ENCODE results near the gene PACRG. TPM values are rescaled to one million over a fixed set of nuclear protein-coding genes. Genes with fewer than 3 reads are reported as not detected.

The PACRG gene
- polyA plus RNA-seq, 2 of the 4 experiments (the other 2 are of a cell fraction) = 0.14 to 0.30 TPM

DNA sequence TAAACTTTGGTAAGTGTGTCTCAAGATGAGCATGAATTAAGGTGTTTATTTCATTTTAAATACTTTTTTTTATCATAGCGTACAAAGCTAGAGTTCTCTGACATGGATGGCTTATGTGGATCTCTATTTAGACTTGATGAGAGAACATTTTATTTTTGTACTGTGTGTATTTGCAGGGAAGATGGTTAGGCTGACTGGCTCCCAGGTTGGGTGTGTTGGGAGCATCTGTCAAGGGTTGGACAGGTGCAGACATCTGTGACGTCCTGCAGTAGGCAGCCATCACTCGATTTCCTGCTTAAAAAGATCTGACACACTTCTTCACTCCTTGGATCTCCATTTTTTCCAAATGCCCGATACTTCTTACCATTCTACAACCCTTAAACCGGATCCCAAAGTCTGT, 464.8 kb downstream of the PACRG start:
- DNase-seq (ENCODE audit: low read depth in 1 of 2, low spot score in 1 of 2) (no peak), FAIRE-seq (no peak), ATAC-seq (no peak)
- ChIA-PET POLR2A (no interaction called here), CTCF (no interaction called here)
- no peak overlapping the region for H3K27ac ChIP-seq
- TF ChIP-seq, protein P1, sequence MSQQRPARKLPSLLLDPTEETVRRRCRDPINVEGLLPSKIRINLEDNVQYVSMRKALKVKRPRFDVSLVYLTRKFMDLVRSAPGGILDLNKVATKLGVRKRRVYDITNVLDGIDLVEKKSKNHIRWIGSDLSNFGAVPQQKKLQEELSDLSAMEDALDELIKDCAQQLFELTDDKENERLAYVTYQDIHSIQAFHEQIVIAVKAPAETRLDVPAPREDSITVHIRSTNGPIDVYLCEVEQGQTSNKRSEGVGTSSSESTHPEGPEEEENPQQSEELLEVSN (IDR thresholded peaks at IDR 0.05; ENCODE audit: borderline replicate concordance, low read depth) = no peak
- TF ChIP-seq MYC (IDR thresholded peaks at IDR 0.05; ENCODE audit: borderline replicate concordance, low read length) (no peak), SREBF2 (IDR thresholded peaks at IDR 0.05) (no peak), RNF2 (IDR thresholded peaks at IDR 0.05; ENCODE audit: borderline replicate concordance, low read depth) (no peak), HOXB5 (CRISPR knock-in tag; IDR thresholded peaks at IDR 0.05) (no peak), MAZ (IDR thresholded peaks at IDR 0.05; ENCODE audit: borderline replicate concordance, low read depth, low read length) (no peak), POLR2A (IDR thresholded peaks at IDR 0.05; ENCODE audit: low read length) (no peak), RAD21 (conservative IDR thresholded peaks at IDR 0.05 in 1 of 2, IDR thresholded peaks at IDR 0.05 in 1 of 2) (no peak), CHD4 (IDR thresholded peaks at IDR 0.05; ENCODE audit: borderline replicate concordance) (no peak), EP300 (IDR thresholded peaks at IDR 0.05) (no peak), EHMT2 (IDR thresholded peaks at IDR 0.05; ENCODE audit: low read depth) (no peak), MAFK (IDR thresholded peaks at IDR 0.05; ENCODE audit: partially characterized antibody) (no peak), NFE2L2 (conservative IDR thresholded peaks at IDR 0.05; ENCODE audit: low read length) (no peak), NPAS2 (CRISPR knock-in tag; IDR thresholded peaks at IDR 0.05; ENCODE audit: borderline replicate concordance) (no peak), RFX5 (IDR thresholded peaks at IDR 0.05) (no peak), KDM1A (IDR thresholded peaks at IDR 0.05; ENCODE audit: low read depth) (no peak)
- TF ChIP-seq, protein P2, sequence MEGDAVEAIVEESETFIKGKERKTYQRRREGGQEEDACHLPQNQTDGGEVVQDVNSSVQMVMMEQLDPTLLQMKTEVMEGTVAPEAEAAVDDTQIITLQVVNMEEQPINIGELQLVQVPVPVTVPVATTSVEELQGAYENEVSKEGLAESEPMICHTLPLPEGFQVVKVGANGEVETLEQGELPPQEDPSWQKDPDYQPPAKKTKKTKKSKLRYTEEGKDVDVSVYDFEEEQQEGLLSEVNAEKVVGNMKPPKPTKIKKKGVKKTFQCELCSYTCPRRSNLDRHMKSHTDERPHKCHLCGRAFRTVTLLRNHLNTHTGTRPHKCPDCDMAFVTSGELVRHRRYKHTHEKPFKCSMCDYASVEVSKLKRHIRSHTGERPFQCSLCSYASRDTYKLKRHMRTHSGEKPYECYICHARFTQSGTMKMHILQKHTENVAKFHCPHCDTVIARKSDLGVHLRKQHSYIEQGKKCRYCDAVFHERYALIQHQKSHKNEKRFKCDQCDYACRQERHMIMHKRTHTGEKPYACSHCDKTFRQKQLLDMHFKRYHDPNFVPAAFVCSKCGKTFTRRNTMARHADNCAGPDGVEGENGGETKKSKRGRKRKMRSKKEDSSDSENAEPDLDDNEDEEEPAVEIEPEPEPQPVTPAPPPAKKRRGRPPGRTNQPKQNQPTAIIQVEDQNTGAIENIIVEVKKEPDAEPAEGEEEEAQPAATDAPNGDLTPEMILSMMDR (IDR thresholded peaks at IDR 0.05) = no peak
- TF ChIP-seq, protein P3, sequence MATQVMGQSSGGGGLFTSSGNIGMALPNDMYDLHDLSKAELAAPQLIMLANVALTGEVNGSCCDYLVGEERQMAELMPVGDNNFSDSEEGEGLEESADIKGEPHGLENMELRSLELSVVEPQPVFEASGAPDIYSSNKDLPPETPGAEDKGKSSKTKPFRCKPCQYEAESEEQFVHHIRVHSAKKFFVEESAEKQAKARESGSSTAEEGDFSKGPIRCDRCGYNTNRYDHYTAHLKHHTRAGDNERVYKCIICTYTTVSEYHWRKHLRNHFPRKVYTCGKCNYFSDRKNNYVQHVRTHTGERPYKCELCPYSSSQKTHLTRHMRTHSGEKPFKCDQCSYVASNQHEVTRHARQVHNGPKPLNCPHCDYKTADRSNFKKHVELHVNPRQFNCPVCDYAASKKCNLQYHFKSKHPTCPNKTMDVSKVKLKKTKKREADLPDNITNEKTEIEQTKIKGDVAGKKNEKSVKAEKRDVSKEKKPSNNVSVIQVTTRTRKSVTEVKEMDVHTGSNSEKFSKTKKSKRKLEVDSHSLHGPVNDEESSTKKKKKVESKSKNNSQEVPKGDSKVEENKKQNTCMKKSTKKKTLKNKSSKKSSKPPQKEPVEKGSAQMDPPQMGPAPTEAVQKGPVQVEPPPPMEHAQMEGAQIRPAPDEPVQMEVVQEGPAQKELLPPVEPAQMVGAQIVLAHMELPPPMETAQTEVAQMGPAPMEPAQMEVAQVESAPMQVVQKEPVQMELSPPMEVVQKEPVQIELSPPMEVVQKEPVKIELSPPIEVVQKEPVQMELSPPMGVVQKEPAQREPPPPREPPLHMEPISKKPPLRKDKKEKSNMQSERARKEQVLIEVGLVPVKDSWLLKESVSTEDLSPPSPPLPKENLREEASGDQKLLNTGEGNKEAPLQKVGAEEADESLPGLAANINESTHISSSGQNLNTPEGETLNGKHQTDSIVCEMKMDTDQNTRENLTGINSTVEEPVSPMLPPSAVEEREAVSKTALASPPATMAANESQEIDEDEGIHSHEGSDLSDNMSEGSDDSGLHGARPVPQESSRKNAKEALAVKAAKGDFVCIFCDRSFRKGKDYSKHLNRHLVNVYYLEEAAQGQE (IDR thresholded peaks at IDR 0.05) = no peak
- 56% methylated on average over 5 of the region's 5 CpGs for WGBS (ENCODE audit: missing lambda C conversion rate)
- no peaks in the 10 kb centered on the region for H3K9me3 ChIP-seq
- no peak overlapping the region for H3K4me3 ChIP-seq
- no peaks in the 10 kb centered on the region for H3K4me1 ChIP-seq
- no peak overlapping the region for H3K4me2 ChIP-seq

DNA sequence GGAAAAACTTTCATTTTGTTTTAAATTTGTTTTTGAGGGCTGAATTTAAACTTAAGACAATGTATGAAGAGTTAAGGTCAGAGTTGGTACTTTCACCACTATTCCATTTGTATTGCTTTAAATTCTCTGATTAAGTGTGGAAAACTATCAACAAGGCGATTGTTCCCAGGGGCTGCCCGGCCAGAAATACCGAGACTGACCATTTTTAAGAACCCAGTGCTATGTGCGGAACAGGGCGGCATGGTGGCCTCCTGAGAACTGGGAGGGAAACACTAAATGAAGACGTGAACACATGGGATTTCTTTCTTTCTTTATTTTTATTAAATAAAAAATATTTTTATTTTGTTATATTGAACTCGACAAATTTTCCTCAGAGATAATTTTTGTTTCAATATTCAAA, 465.6 kb downstream of the PACRG start:
- Histone ChIP-seq H3K9me3 (no peaks in the 10 kb centered on the region), H3K27ac (no peak overlapping the region), H3K4me1 (no peaks in the 10 kb centered on the region), H3K4me2 (no peak overlapping the region), H3K4me3 (no peak overlapping the region)
- CTCF ChIA-PET = no interaction called here
- ATAC-seq (no peak), FAIRE-seq (no peak), DNase-seq (ENCODE audit: low read depth in 1 of 2, low spot score in 1 of 2) (no peak)
- POLR2A ChIA-PET = no interaction called here
- 78% methylated on average over 7 of the region's 7 CpGs for WGBS (ENCODE audit: missing lambda C conversion rate)
- TF ChIP-seq NPAS2 (CRISPR knock-in tag; IDR thresholded peaks at IDR 0.05; ENCODE audit: borderline replicate concordance) (no peak), KDM5A (IDR thresholded peaks at IDR 0.05) (no peak), EHMT2 (IDR thresholded peaks at IDR 0.05; ENCODE audit: low read depth) (no peak), ZFP36 (IDR thresholded peaks at IDR 0.05; ENCODE audit: borderline replicate concordance, partially characterized antibody) (no peak), PHF8 (IDR thresholded peaks at IDR 0.05; ENCODE audit: borderline replicate concordance, low read depth) (no peak), RCOR1 (IDR thresholded peaks at IDR 0.05; ENCODE audit: low read depth, low read length) (no peak), BHLHE40 (IDR thresholded peaks at IDR 0.05; ENCODE audit: low read depth, low read length) (no peak), GATA3 (IDR thresholded peaks at IDR 0.05; ENCODE audit: borderline replicate concordance) (no peak)
- TF ChIP-seq, protein P4, sequence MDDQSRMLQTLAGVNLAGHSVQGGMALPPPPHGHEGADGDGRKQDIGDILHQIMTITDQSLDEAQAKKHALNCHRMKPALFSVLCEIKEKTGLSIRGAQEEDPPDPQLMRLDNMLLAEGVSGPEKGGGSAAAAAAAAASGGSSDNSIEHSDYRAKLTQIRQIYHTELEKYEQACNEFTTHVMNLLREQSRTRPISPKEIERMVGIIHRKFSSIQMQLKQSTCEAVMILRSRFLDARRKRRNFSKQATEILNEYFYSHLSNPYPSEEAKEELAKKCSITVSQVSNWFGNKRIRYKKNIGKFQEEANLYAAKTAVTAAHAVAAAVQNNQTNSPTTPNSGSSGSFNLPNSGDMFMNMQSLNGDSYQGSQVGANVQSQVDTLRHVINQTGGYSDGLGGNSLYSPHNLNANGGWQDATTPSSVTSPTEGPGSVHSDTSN (IDR thresholded peaks at IDR 0.05) = no peak
- TF ChIP-seq, protein P3 (IDR thresholded peaks at IDR 0.05) = no peak
- TF ChIP-seq, protein P5, sequence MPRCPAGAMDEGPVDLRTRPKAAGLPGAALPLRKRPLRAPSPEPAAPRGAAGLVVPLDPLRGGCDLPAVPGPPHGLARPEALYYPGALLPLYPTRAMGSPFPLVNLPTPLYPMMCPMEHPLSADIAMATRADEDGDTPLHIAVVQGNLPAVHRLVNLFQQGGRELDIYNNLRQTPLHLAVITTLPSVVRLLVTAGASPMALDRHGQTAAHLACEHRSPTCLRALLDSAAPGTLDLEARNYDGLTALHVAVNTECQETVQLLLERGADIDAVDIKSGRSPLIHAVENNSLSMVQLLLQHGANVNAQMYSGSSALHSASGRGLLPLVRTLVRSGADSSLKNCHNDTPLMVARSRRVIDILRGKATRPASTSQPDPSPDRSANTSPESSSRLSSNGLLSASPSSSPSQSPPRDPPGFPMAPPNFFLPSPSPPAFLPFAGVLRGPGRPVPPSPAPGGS (IDR thresholded peaks at IDR 0.05) = no peak
